GM19395 (cell line): ENCODE measurements around the gene CTBP2.

Experiments used
- ATAC-seq: cut with Tn5 transposase; IDR thresholded peaks from one replicate; pipeline ENCODE4 v1.9.1; 2021; ENCODE audit warnings: mild to moderate bottlenecking, moderate library complexity; ENCODE audit not compliant: unreplicated experiment

CTBP2 gene

DNA sequence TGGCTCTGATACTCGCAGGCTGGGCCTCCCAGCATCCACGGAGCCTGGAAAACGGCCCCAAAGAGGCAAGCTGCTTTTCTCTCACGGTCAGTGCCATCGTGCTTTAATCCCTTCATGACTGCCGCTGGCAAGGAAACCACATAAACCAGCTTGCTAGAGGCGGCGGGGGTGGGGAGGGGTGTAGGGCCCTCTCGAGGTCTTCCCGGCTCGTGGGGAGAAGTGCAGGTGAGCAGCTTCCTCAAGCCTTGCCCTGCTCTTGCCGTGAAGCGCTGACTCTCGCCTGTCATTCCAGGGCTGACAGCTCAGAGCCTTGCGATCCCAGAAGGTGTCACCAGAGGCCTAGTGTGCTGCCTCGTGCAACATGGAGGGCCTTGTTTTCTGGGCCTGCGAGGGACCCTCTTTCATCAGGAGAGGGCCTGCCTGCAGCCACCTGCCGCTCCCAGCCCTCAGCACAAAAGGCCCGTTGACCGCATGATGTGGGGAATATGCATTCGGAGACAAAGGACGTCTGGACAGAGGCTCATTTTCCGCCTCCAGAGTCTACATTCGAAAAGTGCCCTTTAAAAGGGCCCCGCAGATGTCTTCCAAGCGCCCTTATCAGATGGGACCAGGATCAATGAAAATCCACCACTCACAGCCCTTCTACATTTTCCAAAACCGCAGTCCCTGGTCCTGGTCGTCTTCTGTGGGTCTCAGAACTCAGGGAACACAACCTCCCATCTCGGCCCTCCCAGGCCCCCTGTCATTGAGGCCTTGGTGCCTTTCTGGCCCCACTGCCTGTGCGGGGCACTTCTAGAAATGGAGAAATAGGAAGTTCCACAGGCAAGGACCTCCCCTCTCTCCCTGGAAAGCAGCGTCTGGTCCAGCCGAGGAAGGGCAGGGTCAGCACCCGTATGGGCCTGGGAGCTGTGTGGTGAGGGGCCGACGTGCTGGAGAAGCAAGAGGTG, 159.7 kb downstream of the CTBP2 start:
- no peak for ATAC-seq

DNA sequence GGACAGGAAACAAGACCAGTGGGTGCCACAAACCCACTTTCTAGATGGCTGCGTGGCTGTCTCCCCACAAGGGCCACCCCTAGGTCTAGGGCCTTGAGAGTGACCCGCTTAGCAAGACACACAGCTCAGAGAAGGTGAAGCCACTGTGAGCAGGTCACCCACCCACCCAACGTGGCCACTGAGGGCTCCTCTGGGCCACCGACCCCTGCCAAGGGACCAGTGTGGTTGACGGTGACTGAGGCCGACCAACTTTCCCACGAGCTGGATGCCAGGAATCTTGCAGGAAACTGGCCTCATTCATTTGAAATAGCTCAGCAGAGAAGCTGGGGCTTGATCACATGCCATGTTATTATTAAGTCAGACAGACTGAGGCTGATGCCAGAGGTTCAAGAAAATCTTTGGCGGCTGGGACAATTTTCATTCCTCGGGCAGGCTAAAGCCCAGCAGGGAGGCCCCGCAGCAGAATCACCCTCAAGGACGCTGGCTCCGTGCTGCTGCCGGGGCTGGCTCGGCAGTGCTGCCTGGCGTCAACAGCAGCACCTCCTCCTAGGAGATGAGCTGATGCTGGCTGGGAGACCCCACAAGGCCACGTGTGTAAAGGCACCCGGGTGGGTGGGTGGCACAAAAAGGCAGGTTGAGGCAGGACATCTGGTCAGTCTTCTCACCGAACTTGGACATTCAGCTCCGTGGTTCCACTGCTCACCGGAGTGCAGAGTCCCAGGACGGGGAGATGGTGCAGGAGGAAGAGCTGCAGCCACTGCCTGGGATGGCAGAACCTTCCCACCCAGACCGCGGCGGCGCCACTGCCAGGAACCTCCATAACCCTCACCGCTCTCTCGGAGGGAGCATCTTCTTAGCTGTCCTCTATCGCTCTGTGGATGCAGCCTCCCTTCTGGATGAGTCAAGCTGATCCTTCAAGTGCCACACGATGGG, 160.7 kb downstream of the CTBP2 start:
- ATAC-seq = no peak

DNA sequence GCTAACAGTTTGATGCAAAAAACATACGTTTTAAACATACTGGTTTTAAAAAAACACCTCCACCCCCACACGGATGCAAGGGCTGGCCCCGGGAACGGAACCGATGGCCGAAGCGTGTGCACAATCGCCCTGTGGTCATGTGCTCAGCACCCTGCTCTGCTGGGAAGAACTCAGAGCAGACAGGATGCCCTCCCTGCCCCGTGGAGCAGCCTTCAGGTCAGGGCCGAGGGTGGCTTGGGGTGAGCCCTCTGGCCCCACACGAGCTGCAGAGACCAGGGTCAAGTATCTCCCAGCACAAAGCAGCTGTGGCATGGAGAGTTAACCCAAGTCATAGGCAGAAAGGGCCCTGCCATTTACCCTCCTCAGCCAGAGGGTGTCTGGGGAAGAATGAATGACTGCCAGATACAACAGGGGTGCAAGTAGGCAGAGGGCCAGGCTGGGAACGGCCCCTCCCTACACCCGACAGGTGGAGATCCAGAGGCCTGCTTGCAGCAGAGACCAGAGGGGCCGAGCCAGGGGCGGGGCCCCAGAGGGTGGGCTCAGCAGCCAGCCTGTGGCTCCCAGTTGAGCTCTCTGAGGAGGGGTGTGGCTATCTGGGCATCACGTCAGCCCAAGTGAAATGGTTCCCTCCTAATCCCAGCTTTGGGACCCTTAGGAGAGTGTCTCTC, 161.6 kb downstream of the CTBP2 start:
- no peak for ATAC-seq

DNA sequence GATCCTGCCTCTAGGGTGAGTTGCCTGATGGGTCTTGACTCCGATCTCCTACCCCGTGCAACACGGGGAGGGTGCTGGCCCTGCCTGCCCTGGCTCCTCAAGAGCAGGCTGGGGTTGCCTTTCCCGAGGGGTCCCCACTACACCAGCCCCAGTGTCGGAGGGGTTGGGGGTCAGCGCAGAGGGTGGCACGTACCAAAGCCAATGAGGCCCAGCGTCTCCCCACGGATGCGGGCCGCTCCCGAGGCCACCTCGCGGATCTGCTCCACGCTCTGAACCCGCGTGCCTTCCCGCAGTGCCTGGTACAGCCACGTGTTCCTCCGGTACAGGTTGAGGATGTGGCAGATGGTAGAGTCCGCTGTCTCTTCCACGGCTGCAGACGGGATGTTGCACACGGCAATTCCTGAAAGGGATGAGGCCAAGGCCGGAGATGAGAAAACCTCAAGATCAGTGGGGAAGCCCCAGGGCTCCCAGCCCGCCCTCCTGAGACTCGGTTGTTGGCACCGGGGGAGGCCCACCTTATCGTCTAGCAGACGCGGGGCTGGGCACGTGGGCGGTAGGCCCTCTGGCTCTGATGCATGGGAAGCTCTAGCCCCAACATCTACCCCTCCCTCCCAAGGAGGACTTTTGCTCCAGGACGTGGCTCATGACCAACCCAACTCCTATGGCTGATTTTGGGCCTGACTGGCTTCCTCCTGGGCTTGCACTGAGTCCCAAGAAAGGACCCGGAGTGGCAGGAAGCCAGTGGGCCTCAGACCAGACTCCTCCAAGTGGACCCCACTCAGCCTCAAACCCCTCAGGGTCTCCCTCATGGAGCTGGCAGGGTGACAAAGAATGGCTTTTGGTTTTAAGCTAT, 162.4 kb downstream of the CTBP2 start:
- no peak for ATAC-seq

DNA sequence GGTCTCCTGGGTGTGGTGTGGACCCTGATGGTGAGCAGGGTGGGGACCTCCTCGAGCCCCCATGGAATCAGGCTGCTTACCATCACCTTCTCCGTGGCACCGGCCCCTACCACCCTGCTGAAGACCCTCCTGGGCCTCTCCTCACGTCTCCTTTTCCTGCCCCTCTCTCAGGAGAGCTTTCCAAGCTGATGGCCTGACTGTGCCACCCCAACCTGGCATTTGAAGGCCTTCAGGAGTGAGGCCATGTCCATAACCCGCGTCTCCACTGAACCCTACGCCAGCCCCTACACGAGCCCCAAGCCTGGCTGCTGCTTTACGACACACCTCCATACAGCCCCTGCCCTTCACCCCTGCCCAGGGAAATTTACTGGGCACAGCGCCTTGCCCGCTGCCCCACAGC, 163.1 kb downstream of the CTBP2 start:
- no peak for ATAC-seq

DNA sequence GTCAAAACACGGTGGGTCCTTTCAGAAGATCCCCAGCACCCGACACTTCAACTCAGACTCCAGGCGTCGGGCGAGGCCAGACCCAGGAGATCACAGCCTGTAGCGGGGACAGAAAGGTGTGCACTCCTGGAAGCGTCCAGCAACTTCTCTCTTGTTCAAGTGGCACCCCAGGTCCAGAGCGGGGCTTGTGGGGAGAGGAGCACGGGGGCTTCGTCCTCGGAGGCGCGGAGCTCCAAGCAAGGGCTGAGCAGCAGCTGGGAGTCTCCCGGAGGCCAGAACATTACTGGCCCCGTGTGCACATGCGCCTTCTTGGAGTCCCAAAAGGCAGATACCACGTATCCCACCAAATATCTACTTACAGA, 163.5 kb downstream of the CTBP2 start:
- ATAC-seq = no peak

DNA sequence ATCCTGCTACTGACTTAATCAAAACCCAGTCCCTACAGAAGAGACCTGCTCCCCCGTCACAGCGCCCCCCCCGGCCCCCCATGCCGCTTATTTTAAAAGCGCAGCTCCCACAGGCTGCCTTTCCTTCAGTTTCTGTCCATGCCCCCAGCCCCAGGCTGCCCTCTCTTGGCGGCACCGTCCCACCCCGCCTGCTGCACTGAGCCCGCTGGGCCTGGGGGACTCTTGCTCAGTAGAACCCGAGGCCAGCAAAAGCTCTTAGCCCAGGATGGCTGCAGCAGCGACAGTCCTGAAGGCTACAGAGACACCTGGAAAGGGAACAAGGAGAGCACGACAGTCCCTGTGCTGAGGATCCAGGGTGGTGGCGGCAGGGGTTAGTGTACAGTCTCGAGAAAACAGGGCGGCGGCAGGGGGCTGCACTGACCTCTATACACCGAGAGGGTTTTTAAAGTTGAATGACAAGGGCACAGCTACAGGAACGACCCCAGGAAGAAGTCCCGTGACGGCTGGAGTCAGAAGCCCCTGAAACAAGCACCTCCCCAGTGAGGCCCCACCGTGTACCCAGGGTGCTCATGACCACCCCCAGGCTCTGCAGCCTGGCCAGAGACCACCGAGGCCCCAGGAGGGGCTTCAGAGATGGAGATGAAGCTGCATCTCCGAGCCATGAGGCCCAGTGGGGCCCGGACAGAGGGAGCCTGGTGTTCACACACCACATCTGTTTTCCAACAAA, 164.1 kb downstream of the CTBP2 start:
- no peak for ATAC-seq

DNA sequence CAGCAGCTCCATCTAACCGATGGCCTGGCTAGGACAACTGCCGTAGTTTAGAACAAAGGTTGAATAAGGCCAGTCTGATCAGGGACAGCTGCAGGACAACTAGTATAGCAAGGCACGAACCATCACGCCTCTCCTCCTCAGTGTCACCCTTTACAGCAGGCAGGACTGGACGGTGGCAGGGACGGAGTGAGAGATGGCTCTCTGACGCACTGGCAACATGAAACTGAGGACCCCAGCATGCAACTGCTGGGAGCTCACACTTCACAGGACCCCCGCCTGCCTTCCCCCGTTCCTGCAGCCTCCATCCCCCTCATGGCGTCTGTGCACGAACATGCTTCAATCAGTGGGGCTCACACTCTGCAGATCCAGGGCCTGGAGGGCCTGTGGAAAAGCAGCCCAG, 164.8 kb downstream of the CTBP2 start:
- no peak for ATAC-seq

DNA sequence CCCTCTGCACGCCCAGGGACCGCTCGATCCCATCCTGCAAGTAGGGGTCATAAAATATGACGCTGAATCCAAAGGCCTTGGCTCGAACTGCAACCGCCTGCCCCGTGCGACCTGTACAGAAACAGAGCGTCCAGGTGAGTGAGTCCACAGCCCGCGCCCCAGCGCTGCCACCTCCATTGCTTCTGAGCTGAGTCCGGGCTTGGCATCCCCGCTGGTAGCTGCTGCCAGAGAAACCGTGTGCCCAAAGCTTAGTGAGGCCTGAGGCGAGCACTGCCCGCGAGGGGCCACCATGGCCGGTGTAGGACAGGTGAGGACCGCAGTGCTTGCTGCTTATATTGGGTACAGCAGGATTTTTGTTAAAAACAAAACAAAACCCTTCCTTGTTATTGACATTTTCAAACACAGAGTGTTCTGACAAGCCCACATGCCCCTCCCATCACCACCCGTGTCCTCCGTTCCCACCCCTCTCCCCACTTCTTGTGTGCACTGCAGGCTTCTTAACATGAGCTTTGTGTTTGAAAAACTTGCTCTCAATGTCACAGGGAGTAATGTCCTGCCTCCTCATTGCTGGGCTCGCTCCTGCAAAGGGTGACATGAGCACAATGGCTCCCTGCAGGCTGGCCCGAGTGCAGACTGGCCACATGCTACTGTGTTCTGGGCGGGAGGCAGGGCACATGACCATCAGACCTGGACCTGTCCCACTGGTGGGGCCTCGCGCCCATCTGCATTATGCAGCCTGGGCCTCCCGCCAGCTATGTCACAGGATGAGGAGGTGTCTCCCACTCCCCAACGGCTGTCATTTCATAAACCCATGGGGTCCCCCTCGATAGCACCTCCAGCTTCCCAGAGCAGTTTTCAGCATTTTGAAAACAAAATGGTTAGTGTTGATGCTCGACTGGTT, 165.5 kb downstream of the CTBP2 start:
- no peak for ATAC-seq

DNA sequence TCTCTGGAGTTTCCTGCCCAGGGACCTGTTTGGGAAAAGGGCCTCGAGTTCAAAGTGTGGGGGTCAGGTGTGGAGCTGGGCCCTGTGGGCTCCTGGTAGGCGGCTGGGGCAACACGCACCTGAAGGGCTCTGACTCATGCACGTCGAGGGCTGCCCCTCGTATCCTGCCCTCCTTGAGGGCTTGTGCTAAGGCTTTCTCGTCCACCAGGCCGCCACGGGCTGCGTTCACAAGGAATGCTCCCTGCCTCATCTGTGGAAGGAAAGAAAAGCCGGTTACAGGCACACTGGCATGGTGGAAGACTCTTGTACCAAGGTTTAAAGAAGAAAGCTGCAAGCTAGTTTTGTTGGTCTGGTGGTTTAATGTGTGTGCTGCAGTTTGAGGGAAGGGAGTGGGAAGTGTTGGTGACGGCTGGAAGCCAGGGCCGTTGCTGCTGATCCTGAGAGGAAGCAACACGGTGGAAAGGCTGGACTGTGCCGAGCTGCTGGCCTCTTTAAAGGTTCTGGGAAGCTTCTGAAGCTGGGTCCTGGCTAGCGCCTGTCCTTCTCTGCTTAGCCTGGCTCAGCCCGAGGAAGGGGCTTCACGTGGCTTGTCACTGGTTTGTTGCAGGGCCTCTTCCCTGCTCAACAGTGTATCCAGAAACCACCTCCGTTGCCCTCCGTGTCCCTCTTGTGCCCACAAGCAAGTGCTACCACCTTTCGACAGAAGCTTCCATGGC, 166.5 kb downstream of the CTBP2 start:
- ATAC-seq = no peak

DNA sequence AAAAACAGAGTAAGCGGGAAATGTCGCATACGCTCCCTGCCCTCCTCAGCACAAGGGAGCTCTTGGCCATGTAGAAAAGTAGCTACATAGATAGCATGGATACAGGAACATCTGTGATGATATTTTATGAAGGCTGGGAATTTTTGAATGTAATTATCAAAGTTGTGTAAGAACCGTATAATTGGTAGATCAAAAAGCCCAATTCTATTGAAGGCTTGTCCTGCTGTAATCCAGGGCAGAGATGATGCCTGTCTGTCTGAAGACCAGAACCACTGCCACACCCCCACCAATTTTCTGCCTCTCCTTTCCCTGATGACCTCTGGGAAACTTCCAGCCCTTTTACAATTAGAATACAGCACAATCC, 167.0 kb downstream of the CTBP2 start:
- no peak for ATAC-seq

DNA sequence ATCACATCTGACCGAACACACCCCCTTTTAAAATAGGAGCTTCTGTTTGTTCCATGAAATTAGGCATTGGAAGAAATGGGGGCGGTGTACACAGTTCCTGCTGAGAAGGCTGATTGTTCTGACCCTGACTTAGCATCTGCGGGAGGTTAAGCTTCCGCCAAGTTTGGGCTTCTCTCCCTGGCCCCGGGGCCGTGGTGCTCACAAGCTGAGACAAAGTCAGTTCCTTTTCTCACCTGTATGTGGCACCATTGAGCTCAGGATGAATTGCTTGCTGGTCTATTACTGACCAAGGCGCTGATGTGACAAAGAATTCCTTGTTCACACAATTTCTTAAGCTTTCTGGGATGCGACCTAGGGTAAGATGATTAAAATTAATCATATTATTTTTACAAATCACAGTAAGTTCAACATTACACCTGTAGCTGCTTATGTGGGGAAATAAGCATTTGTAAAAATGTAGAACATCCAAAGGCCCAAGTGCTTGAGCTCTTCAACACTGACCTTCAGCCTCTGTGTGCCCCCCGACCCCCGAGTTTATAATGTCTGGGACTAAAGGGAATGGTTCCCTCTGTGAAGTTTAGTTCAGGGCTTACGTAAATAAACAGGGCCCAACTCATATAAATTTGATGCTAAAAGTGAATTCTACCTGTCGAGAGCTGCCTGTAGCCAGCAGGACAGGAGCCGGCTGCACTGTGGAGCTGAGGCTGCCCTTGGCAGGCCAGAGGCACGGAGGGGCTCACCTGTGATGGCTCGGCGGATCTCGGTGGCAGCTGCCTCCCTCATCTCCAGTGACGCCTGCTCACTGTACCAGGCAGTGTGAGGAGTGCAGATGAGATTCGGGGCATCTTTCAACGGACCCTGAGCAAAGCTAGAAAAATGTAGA, 167.7 kb downstream of the CTBP2 start:
- ATAC-seq = no peak

DNA sequence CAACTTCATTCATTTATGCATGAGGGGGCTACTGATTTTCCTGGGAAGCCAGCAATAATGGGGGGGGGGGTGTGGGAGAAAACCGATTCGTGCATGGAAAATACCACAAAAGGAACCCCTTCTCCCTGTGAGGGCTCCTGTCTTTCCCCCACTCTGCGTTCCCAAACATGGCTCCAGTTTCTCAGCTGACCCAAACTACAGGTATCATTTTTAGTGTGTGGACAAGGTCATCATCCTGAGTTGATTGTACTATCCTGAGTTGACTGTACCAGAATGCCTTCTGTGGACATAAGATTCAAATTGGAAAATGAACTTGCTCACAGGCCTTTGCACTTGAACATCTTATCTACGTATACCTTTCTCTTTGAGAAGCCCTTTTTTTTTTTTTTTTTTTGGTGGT, 168.5 kb downstream of the CTBP2 start:
- no peak for ATAC-seq

DNA sequence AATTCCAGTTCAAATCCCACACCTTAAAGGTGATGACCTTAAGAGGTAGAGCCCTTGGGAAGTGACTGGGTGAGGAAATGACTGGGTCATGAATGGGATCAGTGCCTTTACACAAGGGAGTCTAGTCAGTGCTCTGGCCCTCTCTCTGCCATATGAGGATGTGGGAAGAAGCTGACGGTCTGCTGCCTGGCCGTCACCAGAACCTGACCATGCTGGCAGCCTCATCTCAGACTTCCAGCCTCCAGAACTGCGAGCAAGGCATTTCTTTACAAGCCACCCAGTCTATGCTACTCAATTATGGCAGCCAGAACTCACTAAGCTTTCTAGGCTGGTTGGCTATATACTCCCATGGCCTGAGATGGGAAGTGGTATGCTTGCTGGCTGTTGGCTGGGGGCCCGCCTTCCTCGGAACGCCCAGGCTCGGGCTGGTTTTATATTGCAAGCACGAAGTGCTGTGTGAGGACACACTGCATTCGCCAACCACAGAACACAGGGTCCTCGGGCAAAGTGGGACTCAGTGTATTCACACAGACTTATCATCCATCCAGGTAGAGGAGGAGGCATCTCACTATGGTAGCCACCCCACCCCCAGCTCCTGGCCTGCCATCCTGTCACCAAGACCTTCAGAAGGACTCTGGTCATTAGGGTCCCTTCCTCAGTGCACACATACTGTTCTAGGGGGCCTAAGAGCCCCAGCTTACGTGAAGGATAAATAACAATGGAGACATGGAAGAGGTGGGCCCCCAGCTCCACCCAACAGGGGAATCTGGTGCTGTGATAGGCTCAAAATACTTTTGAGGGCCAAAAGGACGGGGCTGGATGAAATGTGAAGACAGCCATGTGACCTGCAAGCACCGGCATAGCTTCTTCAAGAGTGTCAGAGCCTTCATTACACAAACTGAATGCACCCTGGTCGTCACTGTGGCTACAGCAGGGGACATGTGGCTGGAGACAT, 169.4 kb downstream of the CTBP2 start:
- no peak for ATAC-seq

DNA sequence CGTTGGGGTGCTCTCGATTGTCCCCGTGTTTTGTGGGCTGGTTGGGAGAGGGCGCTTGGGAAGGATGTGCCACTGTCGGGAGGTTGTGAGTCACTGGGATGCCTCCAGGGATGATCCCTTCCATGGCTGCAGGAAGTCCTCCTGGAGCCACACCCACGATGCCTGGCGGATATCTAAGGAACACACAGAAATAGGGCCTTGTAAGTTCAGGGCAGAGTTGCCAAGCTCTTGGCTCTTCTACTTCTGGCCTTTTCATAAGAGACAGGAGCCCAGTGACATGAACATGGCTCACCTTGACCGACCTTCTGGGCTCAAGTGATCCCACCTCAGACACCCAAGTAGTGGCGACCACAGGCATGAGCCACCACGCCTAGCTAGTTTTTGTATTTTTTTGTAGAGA, 170.8 kb downstream of the CTBP2 start:
- ATAC-seq = no peak

DNA sequence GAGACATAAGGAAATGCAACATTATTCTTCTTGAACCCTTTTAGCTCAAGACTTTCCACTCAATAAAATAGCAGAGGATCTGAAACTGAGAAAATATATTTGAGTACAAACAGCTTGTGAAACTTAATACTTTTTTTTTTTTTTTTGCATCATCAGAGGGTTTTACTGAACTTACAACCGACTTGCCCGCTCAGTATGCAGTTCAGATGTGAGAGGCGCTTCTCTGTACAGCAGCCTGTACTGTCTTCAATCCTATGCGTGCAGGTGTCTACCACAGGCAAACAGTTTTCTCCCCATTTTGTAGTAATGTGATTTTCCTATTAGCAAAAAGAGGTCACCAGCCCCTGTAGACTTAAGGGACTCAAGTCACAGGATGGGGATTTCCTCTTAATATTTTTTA, 171.6 kb downstream of the CTBP2 start:
- peak; percentile 51 for ATAC-seq
